MM.1S (cell line): Measurements from ENCODE around the gene NCAPG.

Source experiments
- DNase-seq: peaks from one replicate; pipeline ENCODE4 v3.0.0-alpha.2; 2015
- H2AFZ ChIP-seq: fragments of 300-600 bp; sonication (generic); 2 replicates; pipeline ENCODE4 v1.6.0; 2016; ENCODE audit warnings: antibody characterized with exemption, low read length
- H3F3A ChIP-seq: fragments of 300-600 bp; sonication (generic); 2 replicates; pipeline ENCODE4 v1.6.1; 2016; ENCODE audit warnings: mild to moderate bottlenecking, antibody characterized with exemption, low read length, moderate library complexity, mixed read lengths; ENCODE audit not compliant: insufficient read depth
- H3K27ac ChIP-seq: fragments of 300-600 bp; sonication (generic); 2 replicates; pipeline ENCODE4 v1.5.1; 2016; ENCODE audit warnings: mild to moderate bottlenecking, low read length
- H3K27me3 ChIP-seq: fragments of 300-600 bp; sonication (generic); replicated peaks from 2 replicates; pipeline ENCODE4 v1.6.0; 2016; ENCODE audit warnings: low read length; ENCODE audit not compliant: insufficient read depth
- H3K36me3 ChIP-seq: fragments of 300-600 bp; sonication (generic); replicated peaks from 2 replicates; pipeline ENCODE4 v1.6.1; 2016; ENCODE audit warnings: mild to moderate bottlenecking, low read length, mixed read lengths; ENCODE audit not compliant: insufficient read depth
- H3K4me1 ChIP-seq: fragments of 300-600 bp; sonication (generic); 2 replicates; pipeline ENCODE4 v1.6.1; 2016; ENCODE audit warnings: low read length, mixed read lengths
- H3K4me2 ChIP-seq: fragments of 300-600 bp; sonication (generic); 2 replicates; pipeline ENCODE4 v1.6.0; 2016; ENCODE audit warnings: low read depth, low read length
- H3K4me3 ChIP-seq: fragments of 300-600 bp; sonication (generic); 2 replicates; pipeline ENCODE4 v1.5.1; 2016; ENCODE audit warnings: low read length, mixed read lengths
- H3K79me2 ChIP-seq: fragments of 300-600 bp; sonication (generic); 2 replicates; pipeline ENCODE4 v1.6.1; 2016; ENCODE audit warnings: mixed run types, low read length, mixed read lengths
- H3K9ac ChIP-seq: fragments of 300-600 bp; sonication (generic); 2 replicates; pipeline ENCODE4 v1.6.1; 2016; ENCODE audit warnings: low read length, mixed read lengths
- H3K9me2 ChIP-seq: fragments of 300-600 bp; sonication (generic); replicated peaks from 2 replicates; pipeline ENCODE4 v1.6.1; 2016; ENCODE audit warnings: mild to moderate bottlenecking, low read length, mixed read lengths; ENCODE audit not compliant: insufficient read depth
- H3K9me3 ChIP-seq: fragments of 300-600 bp; sonication (generic); replicated peaks from 2 replicates; pipeline ENCODE4 v1.6.1; 2016; ENCODE audit warnings: mild to moderate bottlenecking, low read length, mixed read lengths; ENCODE audit not compliant: insufficient read depth
- H4K20me1 ChIP-seq: fragments of 300-600 bp; sonication (generic); 2 replicates; pipeline ENCODE4 v1.6.1; 2016; ENCODE audit warnings: mild to moderate bottlenecking, low read length, moderate library complexity, mixed read lengths; ENCODE audit not compliant: insufficient read depth
- CTCF ChIP-seq: fragments of 300-600 bp; sonication (generic); IDR thresholded peaks from 2 replicates; pipeline ENCODE4 v1.5.1; 2016; ENCODE audit warnings: antibody characterized with exemption, low read length, mixed read lengths
- EZH2 ChIP-seq: fragments of 300-600 bp; sonication (generic); optimal IDR thresholded peaks from 2 replicates; pipeline ENCODE3; 2017; ENCODE audit warnings: low read depth, mild to moderate bottlenecking, antibody characterized with exemption, low read length, mixed read lengths
- EZH2phosphoT487 ChIP-seq: fragments of 300-600 bp; sonication (generic); IDR thresholded peaks from 2 replicates; pipeline ENCODE4 v1.6.1; 2018; ENCODE audit warnings: antibody characterized with exemption, low read length

NCAPG gene

GRCh38 chr4:17812125-17812524, 1.3 kb downstream of the NCAPG start:
- H2AFZ ChIP-seq: peak overlapping the region; percentile 66; the same call in 1 of the 2 replicates
- H3K4me3 ChIP-seq: peak overlapping the region; percentile 91
- peak overlapping the region; percentile 65 for H3K4me2 ChIP-seq
- H3K79me2 ChIP-seq: peaks cover 97% of the 10 kb centered on the region
- TF ChIP-seq EZH2: no peak
- no peak for TF ChIP-seq EZH2phosphoT487
- no peak for TF ChIP-seq CTCF
- H3F3A ChIP-seq: peaks cover 13% of the 10 kb centered on the region
- no peak for DNase-seq
- no peaks in the 10 kb centered on the region for H3K27me3 ChIP-seq
- no peaks in the 10 kb centered on the region for H3K9me3 ChIP-seq
- peaks cover 13% of the 10 kb centered on the region; the same call in 1 of the 2 replicates for H4K20me1 ChIP-seq
- H3K4me1 ChIP-seq: peaks cover 21% of the 10 kb centered on the region
- H3K9ac ChIP-seq: peak overlapping the region; percentile 82; the same call in 1 of the 2 replicates
- H3K36me3 ChIP-seq: peaks cover 3% of the 10 kb centered on the region; the same call in 1 of the 2 replicates
- no peak overlapping the region for H3K27ac ChIP-seq
- H3K9me2 ChIP-seq: no peaks in the 10 kb centered on the region

DNA sequence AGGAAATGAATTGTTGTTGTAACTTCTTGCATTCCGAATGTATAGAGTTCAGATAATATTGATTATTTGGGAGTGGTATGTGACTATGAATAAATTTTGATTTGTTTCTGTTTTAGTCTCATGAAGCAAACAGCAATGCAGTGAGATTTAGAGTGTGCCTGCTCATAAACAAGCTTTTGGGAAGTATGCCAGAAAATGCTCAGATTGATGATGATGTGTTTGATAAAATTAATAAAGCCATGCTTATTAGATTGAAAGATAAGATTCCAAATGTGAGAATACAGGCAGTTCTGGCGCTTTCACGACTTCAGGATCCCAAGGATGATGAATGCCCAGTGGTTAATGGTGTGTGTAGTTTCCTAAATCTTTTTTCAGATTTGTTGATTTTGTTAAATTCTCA, 2.0 kb downstream of the NCAPG start:
- DNase-seq: no peak
- H3K27ac ChIP-seq: no peak overlapping the region
- no peaks in the 10 kb centered on the region for H3K27me3 ChIP-seq
- H3K4me3 ChIP-seq: peak overlapping the region; percentile 91
- H3K4me2 ChIP-seq: peak overlapping the region; percentile 65
- peaks cover 97% of the 10 kb centered on the region for H3K79me2 ChIP-seq
- H3K36me3 ChIP-seq: peaks cover 3% of the 10 kb centered on the region; the same call in 1 of the 2 replicates
- no peak overlapping the region for H2AFZ ChIP-seq
- peaks cover 6% of the 10 kb centered on the region; the same call in 1 of the 2 replicates for H4K20me1 ChIP-seq
- H3K9me2 ChIP-seq: no peaks in the 10 kb centered on the region
- peaks cover 15% of the 10 kb centered on the region for H3K4me1 ChIP-seq
- peak overlapping the region; percentile 82; the same call in 1 of the 2 replicates for H3K9ac ChIP-seq
- H3F3A ChIP-seq: peaks cover 13% of the 10 kb centered on the region
- TF ChIP-seq EZH2: no peak
- TF ChIP-seq EZH2phosphoT487: no peak
- TF ChIP-seq CTCF: no peak
- no peaks in the 10 kb centered on the region for H3K9me3 ChIP-seq

- DNase-seq: no peak
- Histone ChIP-seq H3K27me3 (no peaks in the 10 kb centered on the region), H3K9me3 (no peaks in the 10 kb centered on the region), H3K36me3 (peaks cover 3% of the 10 kb centered on the region; the same call in 1 of the 2 replicates), H3K9ac (no peak overlapping the region), H3F3A (peaks cover 12% of the 10 kb centered on the region), H4K20me1 (no peaks in the 10 kb centered on the region; the same call in 1 of the 2 replicates), H3K4me3 (no peak overlapping the region), H3K27ac (no peak overlapping the region), H3K79me2 (peaks cover 96% of the 10 kb centered on the region), H3K4me2 (no peak overlapping the region), H3K9me2 (no peaks in the 10 kb centered on the region), H3K4me1 (0 out of 2 replicates have a peak, but pooled peaks cover 10% of the 10 kb centered on the region), H2AFZ (no peak overlapping the region)
- no peak for TF ChIP-seq EZH2
- TF ChIP-seq EZH2phosphoT487: no peak
- no peak for TF ChIP-seq CTCF
Observed at GRCh38 chr4:17814140-17814539, 3.4 kb downstream of the NCAPG start.
